Measurements from ENCODE around the gene KIAA0513.

The KIAA0513 gene

DNA sequence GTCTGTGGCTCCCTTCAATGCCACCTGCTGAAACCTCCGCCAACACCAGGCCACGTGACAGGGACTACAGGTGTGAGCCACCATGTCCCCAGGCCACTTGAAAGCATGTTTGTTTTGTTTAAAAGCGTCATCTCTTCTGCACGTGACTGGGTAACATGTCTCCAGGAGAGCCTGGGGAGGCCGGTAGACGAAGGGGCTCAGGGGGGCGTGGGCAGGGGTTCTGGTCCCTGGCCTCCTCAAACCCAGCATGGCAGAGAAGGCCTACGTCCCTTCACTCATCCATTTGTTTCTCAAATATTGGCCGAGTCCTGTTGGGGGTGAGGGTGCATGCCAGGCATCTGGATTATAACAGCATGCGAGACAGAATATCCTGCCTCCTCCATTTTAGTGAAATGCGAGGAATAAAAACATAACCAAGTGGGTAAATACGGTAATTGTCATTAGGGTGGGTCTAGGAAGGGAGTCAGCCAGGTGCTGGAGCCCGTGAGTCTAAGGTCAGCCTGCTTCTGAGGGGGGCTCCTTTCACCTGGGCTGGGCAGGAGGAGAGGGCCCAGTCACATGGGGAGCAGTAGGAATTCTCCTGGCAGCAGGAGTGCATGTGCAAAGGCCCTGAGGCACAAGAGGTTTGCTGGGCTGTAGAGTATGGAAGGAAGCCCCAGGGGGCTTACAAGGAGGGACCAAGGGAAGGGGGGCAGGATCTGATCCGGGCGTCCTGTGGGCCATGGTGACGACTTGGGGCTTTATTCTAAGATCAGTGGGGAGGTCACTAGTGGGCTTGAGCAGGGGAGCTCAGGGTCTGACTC is 111.4 kb downstream of the KIAA0513 start:
- no peak for DNase-seq

DNA sequence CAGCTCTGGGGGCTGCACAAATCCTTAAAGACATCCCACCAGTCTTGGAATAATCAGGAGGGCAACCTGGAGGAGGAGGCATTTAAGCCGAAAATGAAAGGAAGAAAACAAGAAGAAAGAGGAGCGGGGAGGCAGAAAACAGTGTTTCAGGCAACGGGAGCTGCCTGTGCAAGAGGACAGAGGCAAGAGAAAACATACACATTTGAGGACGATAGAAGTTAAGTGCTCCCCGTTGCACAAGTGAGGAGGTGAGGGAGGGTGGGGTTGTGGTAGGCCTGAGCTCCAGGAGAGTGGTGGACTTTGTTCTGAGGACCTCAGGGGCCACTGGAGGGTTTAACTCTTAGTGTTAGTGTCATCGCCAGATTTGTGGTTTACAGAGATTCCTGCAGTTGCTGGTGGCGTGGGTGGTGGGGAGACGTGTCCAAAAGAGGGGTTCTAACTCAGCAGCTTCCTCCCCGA is 112.3 kb downstream of the KIAA0513 start:
- DNase-seq: no peak

DNA sequence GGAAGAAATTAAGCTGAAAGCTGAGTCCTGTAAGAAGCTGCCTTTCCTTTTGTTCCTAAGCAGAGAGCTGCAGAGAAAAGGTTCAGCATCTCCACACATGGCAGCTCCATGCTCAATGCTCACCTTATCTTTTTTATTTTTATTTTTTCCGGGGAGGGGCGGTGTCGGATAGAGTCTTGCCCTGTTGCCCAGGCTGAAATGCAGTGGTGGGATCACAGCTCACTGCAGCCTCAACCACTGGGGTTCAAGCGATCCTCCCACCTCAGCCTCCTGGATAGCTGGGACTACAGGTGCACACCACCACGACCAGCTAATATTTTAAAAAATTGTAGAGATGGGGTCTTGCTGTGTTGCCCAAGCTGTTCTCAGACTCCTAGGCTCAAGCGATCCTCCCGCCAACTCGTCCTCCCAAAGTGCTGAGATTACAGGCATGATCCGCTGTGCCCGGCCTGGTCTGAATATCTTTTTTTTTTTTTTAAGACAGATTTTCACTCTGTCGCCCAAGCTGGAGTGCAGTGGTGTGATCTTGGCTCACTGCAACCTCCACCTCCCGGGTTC is 112.9 kb downstream of the KIAA0513 start:
- DNase-seq: no peak

DNA sequence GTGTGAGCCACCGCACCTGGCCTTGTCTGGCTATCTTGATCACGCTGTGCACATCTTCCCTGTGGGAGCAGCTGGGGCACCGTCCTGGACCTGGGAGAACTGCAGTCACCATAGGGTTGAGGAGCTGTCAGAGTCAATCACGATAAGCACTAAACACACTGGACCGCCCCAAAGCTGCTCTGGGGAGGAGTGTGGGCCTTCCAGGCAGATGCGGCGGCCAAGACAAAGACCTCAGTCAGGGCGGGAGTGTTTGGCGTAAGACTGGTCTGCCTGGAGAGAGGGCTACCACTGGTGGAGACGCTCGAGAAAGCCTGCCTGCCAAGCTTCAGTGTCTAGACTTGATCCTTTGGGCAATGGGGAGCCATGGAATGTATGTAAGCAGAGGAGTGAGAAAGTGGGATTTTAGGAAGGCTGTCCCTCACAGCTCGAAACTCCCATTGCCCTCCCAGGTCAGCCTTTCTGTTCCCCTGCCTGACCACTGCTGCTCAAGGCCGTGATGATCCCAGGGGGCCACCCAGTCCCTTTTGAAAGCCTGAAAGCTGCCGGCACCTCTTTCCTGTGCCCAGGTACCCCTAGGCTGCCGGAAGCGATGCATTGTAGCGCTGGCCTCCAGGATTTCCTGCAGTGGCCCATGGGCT is 114.0 kb downstream of the KIAA0513 start:
- DNase-seq: no peak

DNA sequence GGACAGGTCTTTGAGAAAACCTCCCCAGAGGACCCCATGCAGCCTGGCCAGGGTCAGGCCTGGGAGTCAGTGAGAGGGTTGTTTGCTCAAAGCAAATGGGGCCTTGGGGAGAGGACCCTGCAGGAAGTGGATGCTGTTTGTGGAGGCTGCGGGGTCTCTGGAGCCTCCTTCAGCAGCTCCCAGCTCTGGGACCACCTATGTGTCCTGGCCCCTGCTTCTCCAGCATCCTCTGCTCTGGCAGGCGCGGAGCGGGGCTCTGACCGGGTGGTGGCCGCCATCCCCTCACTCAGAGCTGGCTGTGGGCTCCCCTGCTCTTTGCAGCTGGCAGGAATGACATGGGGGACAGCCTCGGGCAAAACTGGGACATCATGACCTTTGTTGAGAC is 114.5 kb downstream of the KIAA0513 start:
- no peak for DNase-seq

DNA sequence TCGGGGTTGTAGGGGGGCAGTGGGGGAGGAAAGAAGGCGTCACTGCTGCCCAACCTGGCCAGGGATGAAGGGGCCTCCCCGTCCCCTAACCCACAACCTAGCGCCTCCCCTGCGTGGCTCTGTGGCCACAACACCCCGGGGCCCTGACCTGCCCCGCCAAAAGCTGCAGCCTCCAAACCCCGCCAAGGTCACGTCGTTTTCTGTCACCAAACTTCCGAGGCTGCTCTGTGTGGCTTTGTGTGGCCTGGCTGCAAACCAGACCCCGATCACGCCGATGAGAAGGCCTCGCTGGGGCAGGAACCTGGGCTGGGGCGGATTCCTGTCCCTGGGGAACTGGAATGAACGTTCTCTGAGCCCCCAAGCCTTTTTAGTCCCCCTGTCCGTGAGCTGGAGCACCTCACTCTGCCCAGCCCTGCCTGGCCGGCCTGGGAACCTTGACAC is 115.2 kb downstream of the KIAA0513 start:
- no peak for DNase-seq
